NCI-H748 treated with DMSO at 0.1 percent for 48 hours (cell line): ENCODE results near the gene ATG7.

Source experiments
- DNase-seq: peaks from one replicate; lab custom pipeline; 2025; lab: John Stamatoyannopoulos, UW

The ATG7 gene

DNA sequence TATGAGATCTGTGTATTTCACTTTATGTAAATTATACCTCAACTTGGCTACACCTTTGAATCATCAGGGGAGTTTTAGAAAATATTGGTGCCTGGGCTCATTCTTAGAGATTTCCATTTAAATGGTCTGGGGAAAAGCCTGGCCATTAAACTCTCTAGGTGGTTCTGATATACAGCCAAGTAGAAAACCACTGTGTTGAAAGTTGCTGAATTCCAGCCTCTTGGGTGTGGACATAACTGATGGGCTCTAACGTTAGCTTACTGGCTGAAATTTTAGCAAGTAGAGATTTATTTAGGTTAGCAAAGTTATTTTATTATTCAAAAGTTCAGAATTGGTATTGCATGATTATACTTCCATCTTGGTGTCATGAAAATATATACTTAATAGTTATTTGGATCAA is 84.1 kb downstream of the ATG7 start:
- DNase-seq: no peak

- no peak for DNase-seq
These were observed 90.4 kb downstream of the ATG7 start for GRCh38 chr3:11362600-11362999.

GRCh38 chr3:11363715-11364114 is 91.5 kb downstream of the ATG7 start:
- DNase-seq: no peak

GRCh38 chr3:11364181-11364580 is 92.0 kb downstream of the ATG7 start:
- no peak for DNase-seq

DNA sequence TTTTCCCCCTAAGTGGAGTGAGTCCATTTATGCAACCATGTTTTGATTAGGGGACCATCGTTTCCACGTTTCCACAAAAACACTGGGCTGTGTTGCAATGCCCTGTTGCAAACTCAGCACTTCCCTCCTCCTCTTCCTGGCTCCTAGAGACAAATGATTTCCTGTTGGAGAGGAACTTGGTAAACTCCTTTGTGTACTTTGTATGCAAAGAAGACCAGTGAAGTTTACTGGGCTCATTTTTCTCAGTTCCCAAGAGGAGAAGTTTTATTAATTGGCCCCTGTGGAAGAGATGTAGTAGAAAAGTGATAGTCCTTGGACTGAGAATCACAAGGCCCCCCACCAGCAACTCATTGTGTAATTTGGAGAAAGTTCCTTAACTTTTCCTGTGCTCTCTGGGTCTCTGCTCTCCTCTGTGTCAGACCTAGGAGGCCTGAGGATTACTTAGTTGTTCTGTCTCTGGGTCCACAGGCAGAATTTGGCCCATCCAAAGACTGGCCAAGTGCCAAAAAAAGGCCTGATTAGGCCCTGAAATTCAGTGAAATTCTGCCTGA is 95.0 kb downstream of the ATG7 start:
- DNase-seq: no peak

GRCh38 chr3:11370191-11370590 is 98.0 kb downstream of the ATG7 start:
- DNase-seq: no peak

- DNase-seq: no peak
These were observed 98.8 kb downstream of the ATG7 start for GRCh38 chr3:11370966-11371365.

GRCh38 chr3:11371747-11372146 is 99.5 kb downstream of the ATG7 start:
- no peak for DNase-seq

GRCh38 chr3:11373235-11373634 is 101.0 kb downstream of the ATG7 start:
- DNase-seq: peak; percentile 1

DNA sequence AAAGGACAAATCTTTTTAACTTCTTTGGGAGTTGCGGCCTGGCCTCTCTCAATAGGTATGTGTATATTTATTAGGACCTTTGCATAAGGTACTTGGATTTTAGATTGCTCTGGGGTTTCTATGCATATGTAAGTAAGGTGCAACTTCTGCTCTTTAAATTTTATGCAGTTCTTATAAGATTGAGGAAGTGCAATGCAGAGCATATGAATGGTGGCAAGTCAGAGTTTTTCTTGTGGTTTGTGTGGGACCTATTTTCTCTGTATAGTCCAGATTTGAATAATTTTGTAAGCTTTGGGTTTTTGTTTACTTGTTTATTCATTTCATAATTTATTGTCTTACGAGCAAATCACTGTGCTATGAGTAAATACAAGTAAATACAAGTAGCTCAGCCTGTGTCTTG is 101.5 kb downstream of the ATG7 start:
- DNase-seq: no peak

- no peak for DNase-seq
These were observed 103.3 kb downstream of the ATG7 start for GRCh38 chr3:11375333-11376088.

DNA sequence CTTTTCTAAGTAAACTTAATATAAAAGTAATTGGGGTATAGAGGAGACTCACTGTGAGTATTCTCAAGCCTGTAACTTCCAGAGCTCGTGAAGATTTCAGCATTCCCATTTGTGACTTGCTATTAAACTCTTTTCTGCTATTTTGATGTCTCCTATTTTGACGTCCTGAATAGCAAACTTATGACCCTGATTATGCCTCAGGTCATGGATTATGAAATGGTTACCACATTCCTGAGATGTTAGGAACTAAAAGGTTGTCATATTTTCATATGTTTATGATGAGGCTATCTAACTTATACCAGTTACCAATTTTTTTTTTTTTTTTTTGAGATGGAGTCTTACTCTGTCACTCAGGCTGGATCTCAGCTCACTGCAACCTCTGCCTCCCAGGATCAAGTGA is 105.5 kb downstream of the ATG7 start:
- no peak for DNase-seq

DNA sequence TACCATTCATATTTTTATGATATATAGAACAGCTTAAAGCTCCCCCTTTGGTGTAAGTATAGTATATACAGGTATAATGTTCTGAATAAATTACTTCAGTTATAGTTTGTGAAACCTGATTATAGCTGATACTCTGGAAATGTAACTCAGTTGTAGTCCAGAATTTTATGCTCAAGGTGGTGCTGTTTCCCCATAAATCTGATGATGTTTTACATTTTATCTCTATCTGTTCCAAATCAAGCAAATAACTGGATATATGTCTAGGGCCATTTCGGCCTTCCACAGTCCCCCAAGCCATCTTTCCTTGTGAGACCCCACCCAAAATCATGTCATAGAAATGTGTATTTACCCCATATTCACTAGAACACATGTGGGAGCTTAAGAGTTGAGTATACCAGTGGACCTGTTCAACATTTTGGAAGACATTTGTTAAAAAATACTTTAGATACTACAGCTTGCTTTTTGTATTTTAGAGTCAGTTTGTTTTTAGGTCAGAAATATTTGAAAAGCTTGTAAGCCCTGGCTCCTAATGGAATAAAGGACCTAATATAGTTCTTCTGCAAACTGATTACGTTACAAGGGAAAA is 107.1 kb downstream of the ATG7 start:
- peak; percentile 47 for DNase-seq

GRCh38 chr3:11379824-11380701 is 107.9 kb downstream of the ATG7 start:
- peak; percentile 47 for DNase-seq

DNA sequence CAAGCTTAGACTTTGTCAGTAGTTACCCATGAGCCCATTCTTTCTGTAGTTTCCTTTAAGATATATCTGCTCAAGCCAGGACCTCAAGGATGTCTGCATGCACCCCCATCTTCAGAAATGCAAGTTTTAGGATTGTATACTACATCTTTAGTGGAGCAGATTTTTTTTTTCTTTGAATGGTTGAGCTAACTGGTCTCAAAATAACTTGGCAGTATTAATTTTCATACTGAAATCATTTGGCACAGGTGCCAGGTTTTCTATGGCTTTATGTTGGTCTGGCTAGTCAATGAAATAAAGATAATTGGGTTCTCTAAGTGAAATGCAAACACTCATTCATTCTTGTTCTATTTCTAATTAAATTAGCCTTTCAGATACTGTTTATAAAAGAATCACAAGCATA is 108.9 kb downstream of the ATG7 start:
- no peak for DNase-seq

- peak; percentile 95 for DNase-seq
These were observed 109.4 kb downstream of the ATG7 start for GRCh38 chr3:11381563-11381962.

GRCh38 chr3:11382146-11382745 is 110.0 kb downstream of the ATG7 start:
- DNase-seq: no peak

- no peak for DNase-seq
These were observed 111.9 kb downstream of the ATG7 start for GRCh38 chr3:11384074-11384473.

GRCh38 chr3:11385326-11385725 is 113.1 kb downstream of the ATG7 start:
- no peak for DNase-seq

DNA sequence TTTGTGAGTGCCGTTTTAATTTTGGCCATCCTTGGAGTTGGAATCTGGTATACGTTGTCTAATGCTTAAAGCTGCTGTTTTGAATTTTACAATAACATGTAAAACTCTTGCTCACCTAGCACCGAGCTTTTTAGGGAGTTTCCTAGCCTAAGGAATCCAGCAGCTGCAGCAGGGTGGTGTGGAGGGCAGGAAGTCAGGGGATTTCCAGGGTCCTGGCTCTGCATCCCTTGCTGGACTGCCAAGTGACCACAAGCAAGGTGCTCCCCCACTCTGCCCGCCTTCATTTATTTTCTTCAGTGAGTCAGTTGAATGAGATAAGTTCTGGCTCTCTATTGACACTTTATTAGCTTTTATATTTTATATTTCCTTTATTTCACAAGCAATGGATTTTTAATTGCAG is 113.7 kb downstream of the ATG7 start:
- no peak for DNase-seq

- DNase-seq: no peak
These were observed 114.4 kb downstream of the ATG7 start for GRCh38 chr3:11386465-11387113.
